ENCODE results near the gene NUDT3.

GRCh38 chr6:34241351-34242215 is 150.9 kb downstream of the NUDT3 start:
- TF ChIP-seq CTCF (IDR thresholded peaks at IDR 0.05; ENCODE audit: low read length), result no peak
- no peak for TF ChIP-seq EZH2 (IDR thresholded peaks at IDR 0.05; ENCODE audit: borderline replicate concordance, low read length)

Data from OCI-LY1 (cell line).